AG20443 (cell line): Measurements from ENCODE around the gene ZNF618.

ENCODE experiments used
- DNase-seq: peaks from one replicate; pipeline ENCODE4 v3.0.0; 2012; ENCODE audit warnings: low spot score, mixed read lengths

Gene ZNF618

GRCh38 chr9:114098021-114098935 lies 222.2 kb downstream of the ZNF618 start:
- peak; percentile 60 for DNase-seq

GRCh38 chr9:114098936-114099668 lies 223.0 kb downstream of the ZNF618 start, which contains the start of gene KIF12:
Gene KIF12, minus strand, starts transcription at chr9:114099292. Its CDS starts 16 bp downstream, at chr9:114099276.
- DNase-seq: no peak

- no peak for DNase-seq
Observed at GRCh38 chr9:114099669-114100270, 223.7 kb downstream of the ZNF618 start.

GRCh38 chr9:114100536-114100935 lies 224.4 kb downstream of the ZNF618 start:
- no peak for DNase-seq

GRCh38 chr9:114102484-114102883 lies 226.4 kb downstream of the ZNF618 start:
- no peak for DNase-seq

GRCh38 chr9:114105236-114105635 lies 229.1 kb downstream of the ZNF618 start:
- no peak for DNase-seq
